ENCODE results near the gene ZFAND3.
A peak's percentile ranks its signal among the peaks of the same experiment; 100 is the strongest.

The ZFAND3 gene

DNA sequence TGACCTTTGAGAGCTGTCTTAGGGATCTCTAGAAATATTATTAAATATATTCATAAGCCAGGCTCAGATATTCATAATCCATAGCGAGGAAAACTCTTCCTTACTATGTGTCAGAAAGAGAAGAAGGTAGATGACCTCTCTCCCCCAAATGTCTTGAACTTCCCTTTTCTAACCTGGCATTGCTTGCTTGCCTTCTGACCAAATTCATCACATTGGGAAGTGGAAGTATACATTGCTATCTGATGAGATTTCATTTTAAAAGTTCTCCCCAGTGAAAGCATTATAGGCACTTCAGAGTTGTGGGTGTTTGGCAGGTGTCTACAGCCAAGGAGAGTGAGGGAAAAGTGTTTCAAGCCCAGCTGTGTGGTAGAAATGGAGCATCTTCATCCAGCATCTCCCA is 197.3 kb downstream of the ZFAND3 start:
- H2BK5ac ChIP-seq (ENCODE audit: low read depth, low read length, poor library complexity, severe bottlenecking), result no peak overlapping the region
- no peaks in the 10 kb centered on the region for H3K9me3 ChIP-seq (ENCODE audit: control insufficient read depth, low read length)
- H3K27me3 ChIP-seq (ENCODE audit: control insufficient read depth in 1 of 2, insufficient read depth in 1 of 2, low read length in 2 of 2), result no peaks in the 10 kb centered on the region
- H3K4me1 ChIP-seq (ENCODE audit: control insufficient read depth, insufficient read depth, low read depth, low read length), result no peaks in the 10 kb centered on the region
- H3K36me3 ChIP-seq (ENCODE audit: control insufficient read depth in 1 of 2, insufficient read depth in 2 of 2, low read depth in 1 of 2, low read length in 2 of 2), result no peaks in the 10 kb centered on the region
- H2BK12ac ChIP-seq (ENCODE audit: low read length in 2 of 2), result no peak overlapping the region
- peaks cover 23% of the 10 kb centered on the region for H3K79me1 ChIP-seq (replicated peaks; ENCODE audit: low read length, poor library complexity, severe bottlenecking)
- no peak overlapping the region for H3K9ac ChIP-seq (ENCODE audit: low read length)
- no CpG with 5 or more reads among the region's 1 CpG for WGBS
- no peak overlapping the region for H3K14ac ChIP-seq (ENCODE audit: low read length in 2 of 2)
- no peak overlapping the region for H3K23ac ChIP-seq (ENCODE audit: low read length in 2 of 2)
- no peak overlapping the region for H3K18ac ChIP-seq (ENCODE audit: low read depth in 1 of 2, low read length in 2 of 2)
- no peak overlapping the region for H2AFZ ChIP-seq (ENCODE audit: low read depth, low read length)
- no peak overlapping the region for H3K27ac ChIP-seq (ENCODE audit: low read length, poor library complexity, severe bottlenecking)
- DNase-seq, result no peak
- H4K8ac ChIP-seq (ENCODE audit: low read length), result no peak overlapping the region
- no peak overlapping the region for H3K4me2 ChIP-seq (ENCODE audit: low read length, poor library complexity, severe bottlenecking)
- H3K4ac ChIP-seq (ENCODE audit: low read depth in 1 of 2, low read length in 2 of 2), result no peak overlapping the region
- H3K4me3 ChIP-seq (ENCODE audit: insufficient read depth in 1 of 2, low read depth in 1 of 2, low read length in 2 of 2), result no peak overlapping the region
- H4K91ac ChIP-seq (ENCODE audit: low read length), result no peak overlapping the region
- no peak overlapping the region for H2AK5ac ChIP-seq (ENCODE audit: low read length, severe bottlenecking)
- H2BK15ac ChIP-seq (ENCODE audit: low read depth, poor library complexity, severe bottlenecking), result no peak overlapping the region
- no peak overlapping the region for H2BK120ac ChIP-seq (ENCODE audit: low read depth, low read length)

GRCh38 chr6:38018755-38019165 is 199.2 kb downstream of the ZFAND3 start:
- no peak overlapping the region for H2BK5ac ChIP-seq (ENCODE audit: low read depth, low read length, poor library complexity, severe bottlenecking)
- no peaks in the 10 kb centered on the region for H3K4me1 ChIP-seq (ENCODE audit: control insufficient read depth, insufficient read depth, low read depth, low read length)
- no peak overlapping the region for H2BK120ac ChIP-seq (ENCODE audit: low read depth, low read length)
- no peak overlapping the region for H3K4ac ChIP-seq (ENCODE audit: low read depth in 1 of 2, low read length in 2 of 2)
- H3K4me3 ChIP-seq (ENCODE audit: insufficient read depth in 1 of 2, low read depth in 1 of 2, low read length in 2 of 2), result no peak overlapping the region
- no peak overlapping the region for H4K91ac ChIP-seq (ENCODE audit: low read length)
- H3K27ac ChIP-seq (ENCODE audit: low read length, poor library complexity, severe bottlenecking), result no peak overlapping the region
- H2AK5ac ChIP-seq (ENCODE audit: low read length, severe bottlenecking), result no peak overlapping the region
- no peak for DNase-seq
- H3K9ac ChIP-seq (ENCODE audit: low read length), result no peak overlapping the region
- H3K14ac ChIP-seq (ENCODE audit: low read length in 2 of 2), result no peak overlapping the region
- H3K9me3 ChIP-seq (ENCODE audit: control insufficient read depth, low read length), result no peaks in the 10 kb centered on the region
- no peak overlapping the region for H2BK12ac ChIP-seq (ENCODE audit: low read length in 2 of 2)
- no peaks in the 10 kb centered on the region for H3K36me3 ChIP-seq (ENCODE audit: control insufficient read depth in 1 of 2, insufficient read depth in 2 of 2, low read depth in 1 of 2, low read length in 2 of 2)
- no peak overlapping the region for H4K8ac ChIP-seq (ENCODE audit: low read length)
- H2BK15ac ChIP-seq (ENCODE audit: low read depth, poor library complexity, severe bottlenecking), result no peak overlapping the region
- H3K79me1 ChIP-seq (replicated peaks; ENCODE audit: low read length, poor library complexity, severe bottlenecking), result peaks cover 19% of the 10 kb centered on the region
- WGBS, result 94% methylated on average over 2 of the region's 2 CpGs
- no peaks in the 10 kb centered on the region for H3K27me3 ChIP-seq (ENCODE audit: control insufficient read depth in 1 of 2, insufficient read depth in 1 of 2, low read length in 2 of 2)
- no peak overlapping the region for H3K4me2 ChIP-seq (ENCODE audit: low read length, poor library complexity, severe bottlenecking)
- H3K18ac ChIP-seq (ENCODE audit: low read depth in 1 of 2, low read length in 2 of 2), result no peak overlapping the region
- no peak overlapping the region for H3K23ac ChIP-seq (ENCODE audit: low read length in 2 of 2)
- H2AFZ ChIP-seq (ENCODE audit: low read depth, low read length), result no peak overlapping the region

DNA sequence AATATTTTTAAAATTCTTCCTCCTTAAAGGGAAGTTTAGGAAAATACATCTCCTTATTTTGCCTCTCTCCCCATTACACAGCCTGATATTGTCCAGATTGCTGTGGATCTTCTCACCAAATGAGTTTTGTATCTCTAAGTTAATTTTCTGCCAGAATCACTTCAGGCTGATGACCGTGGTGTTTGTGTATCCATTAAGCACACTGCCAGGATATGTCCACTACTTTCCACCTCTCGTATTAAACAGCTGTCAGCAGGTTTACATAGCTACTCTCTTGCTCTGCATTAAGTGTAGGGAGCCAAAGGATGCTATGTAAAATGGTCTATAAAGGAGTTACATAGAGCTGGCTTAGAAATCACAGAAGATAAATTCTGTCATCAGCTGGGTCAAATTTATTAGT is 201.1 kb downstream of the ZFAND3 start:
- Histone ChIP-seq H3K79me1 (replicated peaks; ENCODE audit: low read length, poor library complexity, severe bottlenecking) (peaks cover 16% of the 10 kb centered on the region), H2BK15ac (ENCODE audit: low read depth, poor library complexity, severe bottlenecking) (no peak overlapping the region), H3K27me3 (ENCODE audit: control insufficient read depth in 1 of 2, insufficient read depth in 1 of 2, low read length in 2 of 2) (no peaks in the 10 kb centered on the region), H2AK5ac (ENCODE audit: low read length, severe bottlenecking) (no peak overlapping the region), H3K9ac (ENCODE audit: low read length) (no peak overlapping the region), H2BK5ac (ENCODE audit: low read depth, low read length, poor library complexity, severe bottlenecking) (no peak overlapping the region), H2AFZ (ENCODE audit: low read depth, low read length) (no peak overlapping the region), H3K23ac (ENCODE audit: low read length in 2 of 2) (peak overlapping the region in 1 of 2 experiments; percentile 96), H4K8ac (ENCODE audit: low read length) (no peak overlapping the region), H3K27ac (ENCODE audit: low read length, poor library complexity, severe bottlenecking) (no peak overlapping the region), H3K4me2 (ENCODE audit: low read length, poor library complexity, severe bottlenecking) (no peak overlapping the region), H2BK12ac (ENCODE audit: low read length in 2 of 2) (no peak overlapping the region), H3K4me1 (ENCODE audit: control insufficient read depth, insufficient read depth, low read depth, low read length) (no peaks in the 10 kb centered on the region), H3K18ac (ENCODE audit: low read depth in 1 of 2, low read length in 2 of 2) (no peak overlapping the region), H3K36me3 (ENCODE audit: control insufficient read depth in 1 of 2, insufficient read depth in 2 of 2, low read depth in 1 of 2, low read length in 2 of 2) (no peaks in the 10 kb centered on the region), H3K4ac (ENCODE audit: low read depth in 1 of 2, low read length in 2 of 2) (no peak overlapping the region), H4K91ac (ENCODE audit: low read length) (no peak overlapping the region), H3K4me3 (ENCODE audit: insufficient read depth in 1 of 2, low read depth in 1 of 2, low read length in 2 of 2) (no peak overlapping the region), H3K14ac (ENCODE audit: low read length in 2 of 2) (no peak overlapping the region), H3K9me3 (ENCODE audit: control insufficient read depth, low read length) (no peaks in the 10 kb centered on the region), H2BK120ac (ENCODE audit: low read depth, low read length) (no peak overlapping the region)
- no peak for DNase-seq
- no CpG with 5 or more reads among the region's 2 CpGs for WGBS

GRCh38 chr6:38021029-38021428 is 201.5 kb downstream of the ZFAND3 start:
- no peak overlapping the region for H3K18ac ChIP-seq (ENCODE audit: low read depth in 1 of 2, low read length in 2 of 2)
- no peak overlapping the region for H2BK15ac ChIP-seq (ENCODE audit: low read depth, poor library complexity, severe bottlenecking)
- no peak overlapping the region for H3K4me3 ChIP-seq (ENCODE audit: insufficient read depth in 1 of 2, low read depth in 1 of 2, low read length in 2 of 2)
- H2BK5ac ChIP-seq (ENCODE audit: low read depth, low read length, poor library complexity, severe bottlenecking), result no peak overlapping the region
- WGBS, result 90% methylated on average over 2 of the region's 2 CpGs
- H3K36me3 ChIP-seq (ENCODE audit: control insufficient read depth in 1 of 2, insufficient read depth in 2 of 2, low read depth in 1 of 2, low read length in 2 of 2), result no peaks in the 10 kb centered on the region
- no peak overlapping the region for H4K8ac ChIP-seq (ENCODE audit: low read length)
- H2AK5ac ChIP-seq (ENCODE audit: low read length, severe bottlenecking), result no peak overlapping the region
- no peaks in the 10 kb centered on the region for H3K4me1 ChIP-seq (ENCODE audit: control insufficient read depth, insufficient read depth, low read depth, low read length)
- no peak overlapping the region for H3K23ac ChIP-seq (ENCODE audit: low read length in 2 of 2)
- H3K14ac ChIP-seq (ENCODE audit: low read length in 2 of 2), result no peak overlapping the region
- H3K4ac ChIP-seq (ENCODE audit: low read depth in 1 of 2, low read length in 2 of 2), result no peak overlapping the region
- no peak overlapping the region for H4K91ac ChIP-seq (ENCODE audit: low read length)
- H2AFZ ChIP-seq (ENCODE audit: low read depth, low read length), result no peak overlapping the region
- no peak overlapping the region for H3K9ac ChIP-seq (ENCODE audit: low read length)
- H3K79me1 ChIP-seq (replicated peaks; ENCODE audit: low read length, poor library complexity, severe bottlenecking), result peaks cover 17% of the 10 kb centered on the region
- DNase-seq, result no peak
- H3K9me3 ChIP-seq (ENCODE audit: control insufficient read depth, low read length), result no peaks in the 10 kb centered on the region
- H3K27me3 ChIP-seq (ENCODE audit: control insufficient read depth in 1 of 2, insufficient read depth in 1 of 2, low read length in 2 of 2), result no peaks in the 10 kb centered on the region
- no peak overlapping the region for H3K27ac ChIP-seq (ENCODE audit: low read length, poor library complexity, severe bottlenecking)
- no peak overlapping the region for H2BK120ac ChIP-seq (ENCODE audit: low read depth, low read length)
- no peak overlapping the region for H3K4me2 ChIP-seq (ENCODE audit: low read length, poor library complexity, severe bottlenecking)
- no peak overlapping the region for H2BK12ac ChIP-seq (ENCODE audit: low read length in 2 of 2)
